Cardiac muscle cell (in vitro differentiated cells and primary cell): ENCODE data around the gene C22orf15. TPM values are rescaled to one million over a fixed set of nuclear protein-coding genes. Genes with fewer than 3 reads are reported as not detected.
A peak's percentile ranks its signal among the peaks of the same experiment; 100 is the strongest.

Experiments
- DNase-seq, 2 donors: peaks; one replicate each; pipeline versions ENCODE4 v3.0.0 to v3.0.0-alpha.2; 2010 to 2017; ENCODE audit warnings: low read depth in 1 of 2, low spot score in 1 of 2
- H3K27ac ChIP-seq: fragments of 200-600 bp; sonication (generic); 2 replicates; pipeline ENCODE4 v1.5.1; 2016
- H3K27me3 ChIP-seq: fragments of 200-600 bp; sonication (generic); 2 replicates; pipeline ENCODE4 v1.6.0; 2016; ENCODE audit warnings: control low read depth
- H3K36me3 ChIP-seq: fragments of 200-600 bp; sonication (generic); 2 replicates; pipeline ENCODE4 v1.5.1; 2016; ENCODE audit warnings: control low read depth
- H3K4me1 ChIP-seq: fragments of 200-600 bp; sonication (generic); 2 replicates; pipeline ENCODE4 v1.8.1; 2017; ENCODE audit warnings: low read depth, mild to moderate bottlenecking, mixed run types
- H3K4me3 ChIP-seq: fragments of 200-600 bp; sonication (generic); 2 replicates; pipeline ENCODE4 v1.5.1; 2016; ENCODE audit warnings: mild to moderate bottlenecking
- H3K9me3 ChIP-seq: fragments of 200-600 bp; sonication (generic); 2 replicates; pipeline ENCODE4 v1.5.1; 2017; ENCODE audit warnings: low read depth, mild to moderate bottlenecking, control low read depth
- polyA plus RNA-seq: library from polyadenylated mRNA; unstranded; fragments of >200 nt; fragmentation: Nextera tagmentation; extraction: Ambion mirVana; gene quantifications from 2 replicates; pipeline ENCODE4 v1.2.1, GENCODE V29; 2016
- total RNA-seq: library from RNA; depleted of rRNA; stranded (reverse); fragments of >200 nt; gene quantifications from 2 replicates; pipeline ENCODE4 v1.2.3, GENCODE V29; 2016
- TF ChIP-seq, protein P1 (sequence below): IDR thresholded peaks from 2 replicates; pipeline ENCODE4 v1.5.1; 2012; ENCODE audit warnings: low read depth, mild to moderate bottlenecking, low read length

The C22orf15 gene
- total and polyA plus RNA-seq, 2 experiments from 2014 or later: 0.91 TPM; not detected in 1

DNA sequence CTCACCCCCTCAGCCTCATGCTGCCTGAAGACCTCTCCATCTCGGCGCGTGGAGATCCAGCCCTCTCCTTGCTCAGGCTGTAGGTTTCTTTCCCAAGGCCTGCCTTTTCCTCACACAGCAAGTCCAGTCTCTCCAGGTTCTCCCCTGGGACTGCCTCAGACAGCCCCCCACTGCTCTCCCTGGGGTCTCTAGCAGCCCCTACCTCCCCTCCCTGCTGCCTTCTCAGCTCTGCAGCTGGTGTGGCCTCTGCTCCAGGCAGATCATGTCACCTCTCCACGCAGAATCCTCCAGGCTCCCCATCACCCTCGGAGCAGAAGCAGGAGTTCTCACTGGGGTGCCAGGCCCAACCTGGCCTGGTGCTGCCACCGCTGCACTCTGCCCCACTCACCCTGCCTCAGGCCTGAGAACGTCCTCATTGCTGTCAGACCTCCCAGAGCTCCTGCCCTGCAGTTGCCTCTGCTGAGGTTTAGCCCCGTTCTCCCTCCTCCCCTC is 39.1 kb downstream of the C22orf15 start:
- TF ChIP-seq, protein P1, sequence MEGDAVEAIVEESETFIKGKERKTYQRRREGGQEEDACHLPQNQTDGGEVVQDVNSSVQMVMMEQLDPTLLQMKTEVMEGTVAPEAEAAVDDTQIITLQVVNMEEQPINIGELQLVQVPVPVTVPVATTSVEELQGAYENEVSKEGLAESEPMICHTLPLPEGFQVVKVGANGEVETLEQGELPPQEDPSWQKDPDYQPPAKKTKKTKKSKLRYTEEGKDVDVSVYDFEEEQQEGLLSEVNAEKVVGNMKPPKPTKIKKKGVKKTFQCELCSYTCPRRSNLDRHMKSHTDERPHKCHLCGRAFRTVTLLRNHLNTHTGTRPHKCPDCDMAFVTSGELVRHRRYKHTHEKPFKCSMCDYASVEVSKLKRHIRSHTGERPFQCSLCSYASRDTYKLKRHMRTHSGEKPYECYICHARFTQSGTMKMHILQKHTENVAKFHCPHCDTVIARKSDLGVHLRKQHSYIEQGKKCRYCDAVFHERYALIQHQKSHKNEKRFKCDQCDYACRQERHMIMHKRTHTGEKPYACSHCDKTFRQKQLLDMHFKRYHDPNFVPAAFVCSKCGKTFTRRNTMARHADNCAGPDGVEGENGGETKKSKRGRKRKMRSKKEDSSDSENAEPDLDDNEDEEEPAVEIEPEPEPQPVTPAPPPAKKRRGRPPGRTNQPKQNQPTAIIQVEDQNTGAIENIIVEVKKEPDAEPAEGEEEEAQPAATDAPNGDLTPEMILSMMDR: no peak

DNA sequence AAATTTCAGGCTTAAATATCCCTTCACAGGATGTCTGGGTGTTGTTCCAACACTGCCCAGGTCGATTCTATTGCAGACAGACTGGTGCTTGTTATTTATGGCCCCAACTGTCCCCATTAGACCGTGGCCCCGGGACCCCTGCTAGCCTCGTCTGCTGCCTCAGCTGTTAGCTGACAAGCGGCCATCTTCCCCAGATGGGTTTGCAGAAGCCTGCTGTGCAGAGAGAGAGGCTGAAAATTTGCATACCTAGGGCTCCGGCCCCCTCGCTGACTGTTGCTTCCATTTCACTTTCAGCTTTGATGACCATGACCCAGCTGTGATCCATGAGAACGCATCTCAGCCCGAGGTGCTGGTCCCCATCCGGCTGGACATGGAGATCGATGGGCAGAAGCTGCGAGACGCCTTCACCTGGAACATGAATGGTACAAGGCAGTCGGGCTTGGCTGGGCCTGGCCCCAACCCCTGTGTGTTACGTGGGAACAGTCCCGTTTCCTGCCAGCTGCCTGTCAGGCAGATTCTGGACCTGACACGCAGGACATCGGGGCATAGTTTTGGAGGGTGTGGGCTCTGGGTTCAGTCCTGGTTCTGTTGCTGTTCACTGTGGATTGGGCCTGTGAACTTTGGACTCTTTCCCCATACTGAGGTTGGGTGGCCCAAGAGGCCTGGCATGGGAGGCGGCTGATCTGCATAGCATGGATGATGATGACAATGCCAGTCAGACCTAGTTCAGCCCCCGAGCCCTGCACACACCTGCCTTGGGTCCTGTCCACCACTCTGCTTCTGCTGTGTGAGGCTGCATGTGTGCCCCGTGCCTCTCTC is 40.4 kb downstream of the C22orf15 start:
- Histone ChIP-seq H3K27me3 (no peaks in the 10 kb centered on the region), H3K27ac (no peak overlapping the region), H3K4me1 (no peaks in the 10 kb centered on the region), H3K36me3 (peaks cover 54% of the 10 kb centered on the region), H3K4me3 (no peak overlapping the region), H3K9me3 (no peaks in the 10 kb centered on the region)
- TF ChIP-seq, protein P1: no peak
- DNase-seq: no peak

More for the DNA sequence above, 39.1 kb downstream of the C22orf15 start:
- Histone ChIP-seq H3K27ac (no peak overlapping the region), H3K27me3 (no peaks in the 10 kb centered on the region), H3K4me3 (no peak overlapping the region), H3K36me3 (peaks cover 51% of the 10 kb centered on the region), H3K9me3 (no peaks in the 10 kb centered on the region), H3K4me1 (no peaks in the 10 kb centered on the region)
- DNase-seq: no peak

- Histone ChIP-seq H3K36me3 (peaks cover 54% of the 10 kb centered on the region), H3K4me3 (no peak overlapping the region)
Measured at GRCh38 chr22:23804781-23805291, 42.0 kb downstream of the C22orf15 start.

GRCh38 chr22:23806837-23807236 is 44.0 kb downstream of the C22orf15 start:
- Histone ChIP-seq H3K4me1 (no peaks in the 10 kb centered on the region), H3K27ac (no peak overlapping the region), H3K4me3 (no peak overlapping the region), H3K27me3 (no peaks in the 10 kb centered on the region), H3K36me3 (peaks cover 47% of the 10 kb centered on the region), H3K9me3 (no peaks in the 10 kb centered on the region)
- TF ChIP-seq, protein P1: no peak
- DNase-seq: no peak

More at GRCh38 chr22:23804781-23805291, 42.0 kb downstream of the C22orf15 start:
- Histone ChIP-seq H3K27me3 (no peaks in the 10 kb centered on the region), H3K4me1 (no peaks in the 10 kb centered on the region), H3K9me3 (no peaks in the 10 kb centered on the region), H3K27ac (peak overlapping the region; percentile 43)
- DNase-seq: peak in 1 of 2 donors; percentile 75
- TF ChIP-seq, protein P1: peak; percentile 22

DNA sequence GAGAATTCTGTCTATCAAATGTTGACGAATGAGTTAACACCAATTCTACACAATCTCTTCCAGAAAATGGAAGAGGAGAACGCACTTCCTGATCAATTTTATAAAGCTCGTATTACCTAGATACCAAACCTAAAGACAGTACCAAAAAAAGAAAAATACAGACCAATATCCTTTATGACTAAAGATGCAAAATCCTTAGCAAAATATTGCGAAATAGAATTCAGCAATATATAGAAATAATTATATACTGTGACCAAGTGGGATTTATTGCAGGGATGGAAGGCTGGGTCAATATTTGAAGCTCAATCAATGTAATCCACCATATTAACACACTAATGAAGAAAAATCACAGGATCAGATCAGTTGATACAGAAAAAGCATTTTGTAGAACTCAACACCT is 49.6 kb downstream of the C22orf15 start:
- Histone ChIP-seq H3K9me3 (no peaks in the 10 kb centered on the region), H3K4me1 (no peaks in the 10 kb centered on the region), H3K4me3 (no peak overlapping the region), H3K36me3 (peaks cover 37% of the 10 kb centered on the region), H3K27ac (no peak overlapping the region), H3K27me3 (no peaks in the 10 kb centered on the region)
- no peak for DNase-seq
- TF ChIP-seq, protein P1: no peak

Other genes with a start within 250 kb of the C22orf15 start
- gene IGLL1, start 182.7 kb upstream of the C22orf15 start, total RNA-seq: not detected in 2 replicates
- not detected in 2 replicates for gene IGLL1, start 182.7 kb upstream of the C22orf15 start, polyA plus RNA-seq
- gene DRICH1, start 130.7 kb upstream of the C22orf15 start, total RNA-seq: not detected in 2 replicates
- gene DRICH1, start 130.7 kb upstream of the C22orf15 start, polyA plus RNA-seq: not detected in 2 replicates
- gene RGL4, start 72.0 kb upstream of the C22orf15 start, total RNA-seq: not detected in 2 replicates
- gene RGL4, start 72.0 kb upstream of the C22orf15 start, polyA plus RNA-seq: 1.0 and 1.5 TPM in 2 replicates
- gene ZNF70, start 11.9 kb upstream of the C22orf15 start, total RNA-seq: 6.4 and 8.4 TPM in 2 replicates
- 2.3 TPM in 2 replicates for gene ZNF70, start 11.9 kb upstream of the C22orf15 start, polyA plus RNA-seq
- gene VPREB3, start 8.6 kb upstream of the C22orf15 start, total RNA-seq: 1.1 and 2.5 TPM in 2 replicates
- gene VPREB3, start 8.6 kb upstream of the C22orf15 start, polyA plus RNA-seq: 3.2 and 3.5 TPM in 2 replicates
- 77.5 and 216 TPM in 2 replicates for gene CHCHD10, start 5.0 kb downstream of the C22orf15 start, total RNA-seq
- gene CHCHD10, start 5.0 kb downstream of the C22orf15 start, polyA plus RNA-seq: 274 and 324 TPM in 2 replicates
- gene MMP11, start 9.9 kb downstream of the C22orf15 start, total RNA-seq: 38.2 and 71.2 TPM in 2 replicates
- 39.0 and 61.1 TPM in 2 replicates for gene MMP11, start 9.9 kb downstream of the C22orf15 start, polyA plus RNA-seq
- 147 and 162 TPM in 2 replicates for gene SMARCB1, start 24.0 kb downstream of the C22orf15 start, total RNA-seq
- 170 and 175 TPM in 2 replicates for gene SMARCB1, start 24.0 kb downstream of the C22orf15 start, polyA plus RNA-seq
- 18.0 and 46.9 TPM in 2 replicates for gene DERL3, start 76.0 kb downstream of the C22orf15 start, total RNA-seq
- gene DERL3, start 76.0 kb downstream of the C22orf15 start, polyA plus RNA-seq: 28.9 and 55.3 TPM in 2 replicates
- 27.3 and 28.5 TPM in 2 replicates for gene SLC2A11, start 94.9 kb downstream of the C22orf15 start, total RNA-seq
- gene SLC2A11, start 94.9 kb downstream of the C22orf15 start, polyA plus RNA-seq: 34.2 and 37.9 TPM in 2 replicates
- 855 and 1,357 TPM in 2 replicates for gene MIF, start 131.4 kb downstream of the C22orf15 start, total RNA-seq
- 4,717 and 4,854 TPM in 2 replicates for gene MIF, start 131.4 kb downstream of the C22orf15 start, polyA plus RNA-seq
- gene GSTT2B, start 198.2 kb downstream of the C22orf15 start, total RNA-seq: 16.9 and 25.9 TPM in 2 replicates
- gene GSTT2B, start 198.2 kb downstream of the C22orf15 start, polyA plus RNA-seq: 28.8 and 42.8 TPM in 2 replicates
- 3.5 and 6.6 TPM in 2 replicates for gene DDTL, start 203.9 kb downstream of the C22orf15 start, total RNA-seq
- gene DDTL, start 203.9 kb downstream of the C22orf15 start, polyA plus RNA-seq: 11.9 and 13.8 TPM in 2 replicates
- gene DDT, start 211.5 kb downstream of the C22orf15 start, total RNA-seq: 115 and 309 TPM in 2 replicates
- gene DDT, start 211.5 kb downstream of the C22orf15 start, polyA plus RNA-seq: 179 and 244 TPM in 2 replicates
- gene GSTT2, start 217.1 kb downstream of the C22orf15 start, total RNA-seq: 1.2 and 5.2 TPM in 2 replicates
- 5.0 and 5.1 TPM in 2 replicates for gene GSTT2, start 217.1 kb downstream of the C22orf15 start, polyA plus RNA-seq
- not detected in 2 replicates for gene GSTT4, start 242.5 kb downstream of the C22orf15 start, total RNA-seq
- gene GSTT4, start 242.5 kb downstream of the C22orf15 start, polyA plus RNA-seq: not detected in 2 replicates
- 115 and 124 TPM in 2 replicates for gene CABIN1, start 248.3 kb downstream of the C22orf15 start, total RNA-seq
- gene CABIN1, start 248.3 kb downstream of the C22orf15 start, polyA plus RNA-seq: 33.9 and 42.5 TPM in 2 replicates